Right lobe of liver (tissue), 6 donors: ENCODE data around the gene KRTAP4-5. TPM values are rescaled to one million over a fixed set of nuclear protein-coding genes. Genes with fewer than 3 reads are reported as not detected.
"Not testable (repeated sequence)": the region's sequence is repeated elsewhere in the genome, so short reads cannot be mapped to it uniquely, and the experiment has no call there.

Experiments used
- ATAC-seq, 4 donors: fragments of 200-7000 bp; cut with Tn5 transposase; one replicate each; pipeline ENCODE4 v1.9.1; 2020; ENCODE audit warnings: mild to moderate bottlenecking in 4 of 4, moderate library complexity in 4 of 4
- DNase-seq, 3 donors: peaks; one replicate each; pipeline ENCODE4 v3.0.0-alpha.2; 2020
- H3K27ac ChIP-seq, 3 donors: fragments of 200-600 bp; one replicate each; pipeline ENCODE4 v1.8.0; 2022
- H3K27me3 ChIP-seq, 2 donors: fragments of 200-600 bp; one replicate each; pipeline ENCODE4 v1.8.0; 2022
- H3K36me3 ChIP-seq, 4 donors: fragments of 200-600 bp; sonication (generic) in 1 of 4; one replicate each; pipeline versions ENCODE4 v1.5.1 to v1.8.0; 2017 to 2022; ENCODE audit warnings: control low read depth in 1 of 4
- H3K4me1 ChIP-seq, 4 donors: fragments of 200-600 bp; sonication (generic) in 1 of 4; one replicate each; pipeline versions ENCODE4 v1.5.1 to v1.8.0; 2017 to 2022; ENCODE audit warnings: control low read depth in 1 of 4
- H3K4me3 ChIP-seq, 3 donors: fragments of 200-600 bp; one replicate each; pipeline ENCODE4 v1.8.0; 2022
- H3K9me3 ChIP-seq, 4 donors: fragments of 200-600 bp; sonication (generic) in 1 of 4; one replicate each; pipeline versions ENCODE4 v1.5.1 to v1.8.0; 2017 to 2022; ENCODE audit warnings: control low read depth in 1 of 4
- POLR2A ChIP-seq: fragments of 450-650 bp; IDR thresholded peaks from one replicate; pipeline ENCODE4 v1.6.1; 2017; ENCODE audit warnings: antibody characterized with exemption, mild to moderate bottlenecking
- WGBS: methylation state at CpG from one replicate; pipeline ENCODE4 v1.1.6; 2018; ENCODE audit warnings: low coverage, low lambda C conversion rate; ENCODE audit not compliant: insufficient coverage; ENCODE audit errors: missing lambda C conversion rate; 5-methylcytosine and 5-hydroxymethylcytosine counted together
- intact Hi-C, 2 donors: fragments of 100-400 bp; cut with DNase I; formaldehyde crosslinking; loops; one replicate each; pipeline versions ENCODE4 v1.11.2 to v1.14.1; 2022
- small RNA-seq, 2 experiments: library from RNA; depleted of rRNA; stranded (forward); fragments of <200 nt; gene quantifications; one replicate each; pipeline ENCODE3, GENCODE V24; 2016
- total RNA-seq, 6 experiments: library from RNA; depleted of rRNA in 2 of 6; stranded (reverse); fragments of >200 nt in 2 of 6; fragmentation: NEBNext Ultra II Directional in 3 of 6; extraction: Animal tissue kit (Norgen Biotek cat#: 25700) in 3 of 6; gene quantifications; one replicate each; pipeline versions ENCODE4 v1.1.0 to v1.2.4, GENCODE V29; 2016 to 2023
- TF ChIP-seq, protein P1 (sequence below), 4 donors: fragments of 200-600 bp in 3 of 4; fragments of 450-650 bp in 1 of 4; IDR thresholded peaks; one replicate each; pipeline versions ENCODE4 v1.5.1 to v1.8.0; 2016 to 2022; ENCODE audit warnings: antibody characterized with exemption in 4 of 4, mild to moderate bottlenecking in 2 of 4
- donor health status: DM: no; HTN: yes; CAD: no.
- donor health status: DM: no; HTN: no; CAD: no.
- donor health status: DM: no; HTN: no; CAD: no.
- donor health status: DM: no; HTN: yes; CAD: no.
- donor health status: DM: no; HTN: yes; CAD: no.

The KRTAP4-5 gene
- total RNA-seq, 6 experiments from 2014 or later: not detected

DNA sequence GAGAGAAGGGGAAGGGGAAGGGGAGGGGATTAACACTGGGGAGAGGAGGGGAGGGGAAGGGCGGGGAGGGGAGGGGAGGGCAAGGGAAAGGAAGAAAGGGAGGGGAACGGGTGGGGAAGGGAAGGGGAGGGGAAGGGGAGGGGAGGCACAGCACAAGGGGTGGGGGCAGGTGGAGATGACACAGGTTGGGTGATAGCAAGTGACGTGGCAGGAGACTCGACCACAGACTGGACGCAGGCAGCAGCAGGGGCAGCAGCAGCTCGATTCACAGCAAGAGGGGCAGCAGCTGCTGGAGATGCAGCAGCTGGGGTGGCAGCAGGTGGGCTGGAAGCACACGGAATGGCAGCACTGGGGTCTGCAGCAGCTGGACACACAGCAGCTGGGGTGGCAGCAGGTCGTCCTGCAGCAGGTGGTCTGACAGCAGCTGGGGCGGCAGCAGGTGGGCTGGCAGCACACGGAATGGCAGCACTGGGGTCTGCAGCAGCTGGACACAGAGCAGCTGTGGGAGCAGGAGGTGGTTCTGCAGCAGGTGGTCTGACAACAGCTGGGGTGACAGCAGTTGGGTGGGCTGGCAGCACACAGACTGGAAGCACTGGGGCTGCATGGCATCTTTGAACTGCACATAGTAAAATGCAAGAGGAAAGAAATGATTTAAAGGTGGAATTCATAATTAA is 47.9 kb downstream of the KRTAP4-5 start, which contains the start of gene KRTAP4-16:
KRTAP4-16 (minus strand) TSS at position 624 of the 674 bp plus-strand sequence; CDS start at position 624, 0 bp downstream.
- Histone ChIP-seq H3K27ac (no peak within 1 kb of the TSS), H3K4me3 (no peak within 1 kb of the TSS), H3K27me3 (no peaks in the 10 kb centered on the region), H3K36me3 (no peaks in the 10 kb centered on the region), H3K9me3 (no peaks in the 10 kb centered on the region), H3K4me1 (no peaks in the 10 kb centered on the region)
- no peak for ATAC-seq
- whole genome bisulfite sequencing: 19% methylated on average over 4 of the region's 10 CpGs
- intact Hi-C loops: no loop called here
- no peak for DNase-seq
- TF ChIP-seq, protein P1, sequence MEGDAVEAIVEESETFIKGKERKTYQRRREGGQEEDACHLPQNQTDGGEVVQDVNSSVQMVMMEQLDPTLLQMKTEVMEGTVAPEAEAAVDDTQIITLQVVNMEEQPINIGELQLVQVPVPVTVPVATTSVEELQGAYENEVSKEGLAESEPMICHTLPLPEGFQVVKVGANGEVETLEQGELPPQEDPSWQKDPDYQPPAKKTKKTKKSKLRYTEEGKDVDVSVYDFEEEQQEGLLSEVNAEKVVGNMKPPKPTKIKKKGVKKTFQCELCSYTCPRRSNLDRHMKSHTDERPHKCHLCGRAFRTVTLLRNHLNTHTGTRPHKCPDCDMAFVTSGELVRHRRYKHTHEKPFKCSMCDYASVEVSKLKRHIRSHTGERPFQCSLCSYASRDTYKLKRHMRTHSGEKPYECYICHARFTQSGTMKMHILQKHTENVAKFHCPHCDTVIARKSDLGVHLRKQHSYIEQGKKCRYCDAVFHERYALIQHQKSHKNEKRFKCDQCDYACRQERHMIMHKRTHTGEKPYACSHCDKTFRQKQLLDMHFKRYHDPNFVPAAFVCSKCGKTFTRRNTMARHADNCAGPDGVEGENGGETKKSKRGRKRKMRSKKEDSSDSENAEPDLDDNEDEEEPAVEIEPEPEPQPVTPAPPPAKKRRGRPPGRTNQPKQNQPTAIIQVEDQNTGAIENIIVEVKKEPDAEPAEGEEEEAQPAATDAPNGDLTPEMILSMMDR (IDR thresholded peaks at IDR 0.05): no peak
- TF ChIP-seq POLR2A: no peak

GRCh38 chr17:41099682-41100480 is 49.7 kb downstream of the KRTAP4-5 start:
- intact Hi-C loops, DNase-seq, H3K27me3 ChIP-seq, ATAC-seq, H3K4me1 ChIP-seq, H3K36me3 ChIP-seq, H3K27ac ChIP-seq, H3K4me3 ChIP-seq, H3K9me3 ChIP-seq: not testable (repeated sequence)
- WGBS: 22% methylated on average over 7 of the region's 7 CpGs

Small RNA genes within 50 kb of the gene (small RNA-seq; reads per million reads assigned to genes)
- 0 reads per million in 2 experiments for gene KRTAP4-17P

Other genes with a start within 250 kb of the KRTAP4-5 start
- gene KRT23, start 212.2 kb downstream of the KRTAP4-5 start, total RNA-seq: 10 to 100 TPM in 2 of 6 experiments, 1 to 10 TPM in 1, under 1 TPM in 1, not detected in 2; 0.49 to 17.6 (median 10.0) TPM
- not detected for gene KRT39, start 182.9 kb downstream of the KRTAP4-5 start, total RNA-seq
- not detected for gene KRT40, start 165.5 kb downstream of the KRTAP4-5 start, total RNA-seq
- gene KRTAP3-3, start 155.7 kb downstream of the KRTAP4-5 start, total RNA-seq: not detected
- not detected for gene KRTAP3-2, start 149.9 kb downstream of the KRTAP4-5 start, total RNA-seq
- gene KRTAP3-1, start 140.7 kb downstream of the KRTAP4-5 start, total RNA-seq: not detected
- gene KRTAP1-5, start 122.6 kb downstream of the KRTAP4-5 start, total RNA-seq: not detected
- not detected for gene KRTAP1-4, start 119.6 kb downstream of the KRTAP4-5 start, total RNA-seq
- not detected for gene KRTAP1-3, start 115.0 kb downstream of the KRTAP4-5 start, total RNA-seq
- not detected for gene KRTAP1-1, start 108.4 kb downstream of the KRTAP4-5 start, total RNA-seq
- gene KRTAP2-1, start 102.5 kb downstream of the KRTAP4-5 start, total RNA-seq: not detected
- gene KRTAP2-2, start 94.6 kb downstream of the KRTAP4-5 start, total RNA-seq: not detected
- not detected for gene KRTAP2-3, start 89.7 kb downstream of the KRTAP4-5 start, total RNA-seq
- not detected for gene KRTAP2-4, start 83.9 kb downstream of the KRTAP4-5 start, total RNA-seq
- not detected for gene KRTAP4-7, start 65.7 kb downstream of the KRTAP4-5 start, total RNA-seq
- gene KRTAP4-8, start 51.7 kb downstream of the KRTAP4-5 start, total RNA-seq: not detected
- not detected for gene KRTAP4-16, start 47.6 kb downstream of the KRTAP4-5 start, total RNA-seq
- not detected for gene KRTAP4-9, start 44.4 kb downstream of the KRTAP4-5 start, total RNA-seq
- gene KRTAP4-11, start 31.5 kb downstream of the KRTAP4-5 start, total RNA-seq: not detected
- gene KRTAP4-12, start 25.6 kb downstream of the KRTAP4-5 start, total RNA-seq: not detected
- not detected for gene KRTAP4-6, start 9.3 kb downstream of the KRTAP4-5 start, total RNA-seq
- gene KRTAP4-4, start 10.9 kb upstream of the KRTAP4-5 start, total RNA-seq: not detected
- gene KRTAP4-3, start 18.4 kb upstream of the KRTAP4-5 start, total RNA-seq: not detected
- gene KRTAP4-2, start 28.4 kb upstream of the KRTAP4-5 start, total RNA-seq: not detected
- gene KRTAP4-1, start 35.1 kb upstream of the KRTAP4-5 start, total RNA-seq: not detected
- gene KRTAP9-1, start 40.1 kb upstream of the KRTAP4-5 start, total RNA-seq: not detected
- not detected for gene KRTAP9-2, start 76.8 kb upstream of the KRTAP4-5 start, total RNA-seq
- not detected for gene KRTAP9-3, start 82.6 kb upstream of the KRTAP4-5 start, total RNA-seq
- not detected for gene KRTAP9-8, start 88.2 kb upstream of the KRTAP4-5 start, total RNA-seq
- not detected for gene KRTAP9-4, start 99.9 kb upstream of the KRTAP4-5 start, total RNA-seq
- not detected for gene KRTAP9-9, start 105.6 kb upstream of the KRTAP4-5 start, total RNA-seq
- not detected for gene KRTAP9-6, start 115.6 kb upstream of the KRTAP4-5 start, total RNA-seq
- not detected for gene KRTAP9-7, start 125.9 kb upstream of the KRTAP4-5 start, total RNA-seq
- not detected for gene KRTAP29-1, start 153.0 kb upstream of the KRTAP4-5 start, total RNA-seq
- gene KRTAP16-1, start 159.5 kb upstream of the KRTAP4-5 start, total RNA-seq: not detected
- gene KRTAP17-1, start 165.9 kb upstream of the KRTAP4-5 start, total RNA-seq: not detected
- gene KRT33A, start 201.0 kb upstream of the KRTAP4-5 start, total RNA-seq: not detected
- not detected for gene KRT33B, start 220.0 kb upstream of the KRTAP4-5 start, total RNA-seq
- not detected for gene KRT34, start 232.5 kb upstream of the KRTAP4-5 start, total RNA-seq
- not detected for gene KRT31, start 247.8 kb upstream of the KRTAP4-5 start, total RNA-seq